CD4-positive, alpha-beta memory T cell (primary cell): ENCODE results near the gene BTRC. TPM values are rescaled to one million over a fixed set of nuclear protein-coding genes. Genes with fewer than 3 reads are reported as not detected.

Experiments used
- CTCF ChIA-PET: fragments of 350-600 bp; sonication (Branson Sonifier 250); formaldehyde crosslinking; loops from one replicate; lab custom pipeline; 2021; ENCODE audit warnings: inconsistent platforms; ENCODE audit not compliant: partially characterized antibody; lab: Charles Lee
- POLR2A ChIA-PET: fragments of 350-600 bp; sonication (Branson Sonifier 250); formaldehyde crosslinking; loops from one replicate; lab custom pipeline; 2021; ENCODE audit not compliant: partially characterized antibody; lab: Charles Lee
- DNase-seq, 5 donors: peaks; one replicate each; pipeline versions ENCODE4 v3.0.0 to v3.0.0-alpha.2; 2020 to 2022; ENCODE audit warnings: mixed read lengths in 1 of 5
- H3K27ac ChIP-seq: one replicate; pipeline ENCODE4 v1.7.0; 2013; ENCODE audit warnings: low read depth, low read length
- H3K27me3 ChIP-seq: 2 replicates; pipeline ENCODE4 v1.7.0; 2013; ENCODE audit warnings: mild to moderate bottlenecking, low read length, moderate library complexity; ENCODE audit not compliant: insufficient read depth
- H3K36me3 ChIP-seq: 2 replicates; pipeline ENCODE4 v1.7.0; 2013; ENCODE audit warnings: mild to moderate bottlenecking, low read length, moderate library complexity; ENCODE audit not compliant: insufficient read depth
- H3K4me1 ChIP-seq: 2 replicates; pipeline ENCODE4 v1.7.0; 2013; ENCODE audit warnings: mild to moderate bottlenecking, low read length, moderate library complexity; ENCODE audit not compliant: insufficient read depth
- H3K4me3 ChIP-seq, 2 donors: one replicate each; pipeline ENCODE4 v1.7.0; 2013; ENCODE audit warnings: low read length in 2 of 2, mild to moderate bottlenecking in 1 of 2
- H3K9me3 ChIP-seq, 2 donors: one replicate each; pipeline ENCODE4 v1.7.0; 2013; ENCODE audit warnings: low read length in 2 of 2, control low read depth in 1 of 2; ENCODE audit not compliant: control insufficient read depth in 1 of 2
- H3K27ac Mint-ChIP-seq, 7 donors: one replicate each; pipeline ENCODE4 v1.8.0; 2020 to 2021; ENCODE audit warnings: mixed read lengths in 7 of 7, mild to moderate bottlenecking in 6 of 7, inconsistent platforms in 3 of 7, moderate library complexity in 3 of 7
- H3K27me3 Mint-ChIP-seq, 2 donors: one replicate each; pipeline ENCODE4 v1.8.0; 2020 to 2021; ENCODE audit warnings: mixed read lengths in 2 of 2
- H3K36me3 Mint-ChIP-seq, 2 donors: one replicate each; pipeline ENCODE4 v1.8.0; 2020 to 2021; ENCODE audit warnings: mixed read lengths in 2 of 2, inconsistent platforms in 1 of 2, mild to moderate bottlenecking in 1 of 2
- H3K4me1 Mint-ChIP-seq, 4 donors: one replicate each; pipeline ENCODE4 v1.8.0; 2020 to 2021; ENCODE audit warnings: mixed read lengths in 4 of 4, mild to moderate bottlenecking in 1 of 4
- H3K4me3 Mint-ChIP-seq, 8 donors: one replicate each; pipeline ENCODE4 v1.8.0; 2020 to 2021; ENCODE audit warnings: mixed read lengths in 8 of 8, mild to moderate bottlenecking in 7 of 8, moderate library complexity in 6 of 8, inconsistent platforms in 3 of 8
- H3K9me3 Mint-ChIP-seq, 8 donors: one replicate each; pipeline ENCODE4 v1.8.0; 2020 to 2021; ENCODE audit warnings: mixed read lengths in 8 of 8, mild to moderate bottlenecking in 5 of 8, inconsistent platforms in 3 of 8, moderate library complexity in 1 of 8
- intact Hi-C: fragments of 100-400 bp; cut with micrococcal nuclease; formaldehyde crosslinking; loops from one replicate; pipeline ENCODE4 v1.15.1; 2023
- polyA plus RNA-seq, 2 donors: library from polyadenylated mRNA; unstranded; fragments of 300-500 nt; fragmentation: Illumina TruSeq; gene quantifications; one replicate each; pipeline ENCODE4 v1.2.3, GENCODE V29; 2021
- total RNA-seq, 2 experiments: library from RNA; stranded (reverse); gene quantifications; one replicate each; pipeline ENCODE4 v1.2.3, GENCODE V29; 2021

Gene BTRC
- total RNA-seq (10 to 100 TPM; 18.7 to 21.3 TPM), polyA plus RNA-seq (10 to 100 TPM in 1 of 2 donors, 1 to 10 TPM in 1; 6.7 to 13.2 TPM)

DNA sequence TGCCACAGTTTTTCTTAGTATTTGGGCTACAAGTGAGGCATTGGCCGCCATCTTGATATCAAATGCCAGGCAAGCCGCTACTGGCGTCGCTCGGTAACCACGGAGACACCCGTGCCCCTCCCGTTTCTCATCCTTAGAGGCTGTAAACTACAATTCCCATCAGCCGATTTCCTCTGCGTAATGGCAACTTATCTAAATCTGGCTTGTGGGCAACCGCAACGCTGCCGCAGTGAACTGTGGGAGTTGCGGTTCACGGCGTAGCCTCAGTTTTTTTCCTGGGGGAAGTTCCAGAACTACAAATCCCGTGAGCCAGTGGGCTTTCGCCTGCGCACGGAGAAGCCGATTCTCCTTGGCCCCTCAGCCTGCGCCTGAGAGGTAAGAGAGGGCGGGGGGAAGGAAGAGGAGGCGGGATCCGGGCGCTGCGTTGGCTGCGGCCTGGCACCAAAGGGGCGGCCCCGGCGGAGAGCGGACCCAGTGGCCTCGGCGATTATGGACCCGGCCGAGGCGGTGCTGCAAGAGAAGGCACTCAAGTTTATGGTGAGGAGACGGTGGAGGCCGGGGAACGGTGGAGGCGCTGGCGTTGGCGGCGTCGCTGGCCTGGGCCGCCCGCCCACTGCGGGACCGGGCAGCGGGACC, at the start of gene BTRC:
Gene BTRC, plus strand, starts transcription at position 474 of the 636 bp plus-strand sequence. Its CDS starts 16 bp downstream, at position 490.
- Histone ChIP-seq H3K36me3 (no peaks in the 10 kb centered on the region), H3K27ac (peak within 1 kb of the TSS; percentile 85), H3K27me3 (no peaks in the 10 kb centered on the region), H3K9me3 (no peaks in the 10 kb centered on the region), H3K4me1 (peaks cover 22% of the 10 kb centered on the region), H3K4me3 (peak within 1 kb of the TSS; percentile 79 to 89)
- intact Hi-C loops: loop anchor here (2.0 to 10.0 kb wide), 5 partner anchors 289 to 1563 kb away; partner anchors contain the start of genes ARMH3, BLOC1S2, CNNM2 and GBF1
- DNase-seq: peak; percentile 98 to 99 (median 98)
- ChIA-PET CTCF (interaction anchor here (1.3 to 1.5 kb wide), 2 partner anchors 19 to 114 kb away, joined by 3 read pairs; no protein-coding TSS in a partner anchor), POLR2A (interaction anchor here (0.7 to 1.4 kb wide), 2 partner anchors 10 to 18 kb away, joined by 3 to 7 read pairs; no protein-coding TSS in a partner anchor)
- H3K4me3 Mint-ChIP-seq: peak within 1 kb of the TSS; percentile 95 to 99 (median 98)
- peaks cover 0 to 9% of the 10 kb centered on the region in 2 donors for H3K36me3 Mint-ChIP-seq
- H3K9me3 Mint-ChIP-seq: peaks cover 0 to 7% (median 0%) of the 10 kb centered on the region in 8 donors
- peaks cover 16 to 35% (median 26%) of the 10 kb centered on the region in 4 donors for H3K4me1 Mint-ChIP-seq
- H3K27ac Mint-ChIP-seq: peak within 1 kb of the TSS; percentile 97 to 99 (median 98)
- H3K27me3 Mint-ChIP-seq: peaks cover 8 to 13% of the 10 kb centered on the region in 2 donors

DNA sequence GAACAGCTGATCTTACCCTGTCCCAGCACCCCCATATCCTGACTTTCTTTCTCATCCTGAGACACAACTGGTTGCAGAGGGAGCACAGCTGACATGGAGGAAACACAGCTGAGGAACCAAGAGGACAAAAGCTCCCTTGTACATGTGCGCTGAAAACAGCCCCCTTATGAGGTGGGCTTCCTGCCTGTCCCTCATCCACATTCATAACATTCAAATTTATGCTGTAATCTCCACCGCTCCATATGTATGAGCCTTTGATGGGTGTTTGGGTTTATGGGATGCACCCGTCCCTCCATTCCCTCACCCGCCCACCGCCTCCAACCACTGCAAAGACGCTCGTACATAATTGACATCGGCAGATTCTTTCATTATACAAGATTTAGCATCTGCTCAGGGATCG, 49.6 kb upstream of the BTRC start:
- Mint-ChIP-seq H3K9me3 (no peaks in the 10 kb centered on the region), H3K4me1 (no peaks in the 10 kb centered on the region), H3K4me3 (no peak overlapping the region), H3K27me3 (peaks cover 17 to 46% of the 10 kb centered on the region in 2 donors), H3K36me3 (no peaks in the 10 kb centered on the region), H3K27ac (no peak overlapping the region)
- Histone ChIP-seq H3K36me3 (no peaks in the 10 kb centered on the region), H3K27me3 (peaks cover 5% of the 10 kb centered on the region), H3K4me3 (no peak overlapping the region), H3K9me3 (no peaks in the 10 kb centered on the region), H3K27ac (no peak overlapping the region), H3K4me1 (no peaks in the 10 kb centered on the region)
- no peak for DNase-seq
- intact Hi-C loops: loop anchor here (5.0 kb wide), 2 partner anchors 163 to 268 kb away; no protein-coding TSS in a partner anchor
- ChIA-PET POLR2A (no interaction called here), CTCF (interaction anchor here (1.6 to 6.9 kb wide), 3 partner anchors 13 to 162 kb away, joined by 4 to 49 read pairs (median 18); no protein-coding TSS in a partner anchor)

DNA sequence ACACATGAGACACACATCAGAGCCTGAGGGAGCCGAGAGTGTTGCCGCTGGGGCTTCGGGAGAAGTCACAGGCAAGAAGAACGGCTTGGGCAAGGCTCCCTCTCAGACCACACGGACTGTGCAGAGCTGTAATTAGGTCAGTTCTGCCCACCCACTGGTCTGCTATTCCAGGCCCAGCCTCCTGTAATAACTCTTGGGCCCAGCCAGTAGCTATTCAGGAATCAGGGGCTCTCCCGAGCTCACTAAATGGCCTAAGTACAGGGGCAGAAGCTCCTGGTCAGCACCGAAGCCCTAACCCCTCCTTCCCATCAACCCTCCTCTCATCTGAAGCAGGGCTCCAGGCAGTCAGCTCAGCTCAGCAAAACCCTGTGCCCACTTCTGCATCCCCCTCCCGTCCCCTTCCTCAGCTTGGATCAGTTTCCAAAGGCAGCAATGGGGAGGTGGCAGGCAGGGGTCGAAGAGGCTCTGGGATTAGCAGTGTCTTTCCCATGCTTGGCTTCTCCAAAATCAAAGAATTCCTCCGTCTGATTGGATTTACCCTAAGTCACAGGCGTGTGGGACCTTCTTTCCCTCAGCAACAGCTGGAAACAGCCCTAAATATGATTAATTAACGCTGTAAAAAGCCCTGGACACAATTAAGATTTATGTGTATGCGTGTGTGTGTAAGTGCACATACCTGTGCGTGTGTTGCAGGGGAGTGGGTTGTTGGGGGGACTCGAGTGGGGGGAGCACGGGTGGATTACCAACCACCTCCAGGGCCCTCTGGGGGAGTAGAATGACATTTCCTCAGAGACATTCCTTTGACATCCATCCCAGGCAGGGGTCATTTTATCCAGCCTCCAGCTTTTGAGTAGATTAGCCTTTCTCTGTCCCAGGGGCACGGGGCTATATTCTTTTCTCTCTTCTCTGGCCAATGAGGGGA, 48.4 kb upstream of the BTRC start:
- no peaks in the 10 kb centered on the region for H3K9me3 ChIP-seq
- POLR2A ChIA-PET: no interaction called here
- Mint-ChIP-seq H3K27me3 (peaks cover 24 to 51% of the 10 kb centered on the region in 2 donors), H3K4me3 (no peak overlapping the region), H3K36me3 (peaks cover 0 to 2% of the 10 kb centered on the region in 2 donors), H3K27ac (no peak overlapping the region), H3K4me1 (peaks cover 1 to 3% (median 2%) of the 10 kb centered on the region in 4 donors), H3K9me3 (peaks cover 0 to 2% (median 0%) of the 10 kb centered on the region in 8 donors)
- no peak overlapping the region for H3K27ac ChIP-seq
- no peak overlapping the region for H3K4me3 ChIP-seq
- H3K27me3 ChIP-seq: peaks cover 10% of the 10 kb centered on the region
- no peak for DNase-seq
- H3K4me1 ChIP-seq: peaks cover under 1% of the 10 kb centered on the region
- H3K36me3 ChIP-seq: no peaks in the 10 kb centered on the region
- intact Hi-C loops: no loop called here
- CTCF ChIA-PET: interaction anchor here (0.9 to 6.9 kb wide), 4 partner anchors 7 to 163 kb away, joined by 3 to 49 read pairs (median 4); no protein-coding TSS in a partner anchor

DNA sequence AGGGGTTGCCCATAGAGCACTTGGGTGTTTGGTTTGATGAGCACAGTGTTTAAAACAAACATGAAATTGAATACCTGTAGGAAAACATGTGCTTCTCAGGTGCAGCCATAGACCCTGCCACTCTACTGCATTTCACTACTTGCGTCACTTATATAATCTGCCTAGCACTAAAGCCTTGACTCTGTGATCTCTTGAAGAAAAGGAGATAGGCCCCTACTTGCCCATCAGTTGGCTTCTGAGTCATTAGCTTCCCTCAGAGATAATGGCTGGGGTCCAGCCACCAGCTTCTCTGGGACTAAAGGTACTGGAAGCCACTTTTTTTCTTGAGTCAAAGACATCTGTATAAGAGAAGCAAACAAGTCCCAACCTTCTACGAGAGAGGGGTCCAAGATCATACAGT, 45.9 kb upstream of the BTRC start:
- intact Hi-C loops: no loop called here
- ChIA-PET CTCF (interaction anchor here (0.7 kb wide), 1 partner anchor 9 kb away, joined by 3 read pairs; no protein-coding TSS in a partner anchor), POLR2A (no interaction called here)
- Mint-ChIP-seq H3K36me3 (peaks cover 0 to 3% of the 10 kb centered on the region in 2 donors), H3K27ac (peak overlapping the region in 1 of 7 donors; percentile 10), H3K9me3 (peaks cover 0 to 3% (median 0%) of the 10 kb centered on the region in 8 donors), H3K27me3 (peaks cover 41 to 60% of the 10 kb centered on the region in 2 donors), H3K4me1 (peaks cover 3 to 15% (median 8%) of the 10 kb centered on the region in 4 donors), H3K4me3 (no peak overlapping the region)
- Histone ChIP-seq H3K27ac (no peak overlapping the region), H3K27me3 (peaks cover 16% of the 10 kb centered on the region), H3K4me1 (peaks cover 6% of the 10 kb centered on the region), H3K36me3 (no peaks in the 10 kb centered on the region), H3K9me3 (no peaks in the 10 kb centered on the region), H3K4me3 (no peak overlapping the region)
- DNase-seq: no peak

DNA sequence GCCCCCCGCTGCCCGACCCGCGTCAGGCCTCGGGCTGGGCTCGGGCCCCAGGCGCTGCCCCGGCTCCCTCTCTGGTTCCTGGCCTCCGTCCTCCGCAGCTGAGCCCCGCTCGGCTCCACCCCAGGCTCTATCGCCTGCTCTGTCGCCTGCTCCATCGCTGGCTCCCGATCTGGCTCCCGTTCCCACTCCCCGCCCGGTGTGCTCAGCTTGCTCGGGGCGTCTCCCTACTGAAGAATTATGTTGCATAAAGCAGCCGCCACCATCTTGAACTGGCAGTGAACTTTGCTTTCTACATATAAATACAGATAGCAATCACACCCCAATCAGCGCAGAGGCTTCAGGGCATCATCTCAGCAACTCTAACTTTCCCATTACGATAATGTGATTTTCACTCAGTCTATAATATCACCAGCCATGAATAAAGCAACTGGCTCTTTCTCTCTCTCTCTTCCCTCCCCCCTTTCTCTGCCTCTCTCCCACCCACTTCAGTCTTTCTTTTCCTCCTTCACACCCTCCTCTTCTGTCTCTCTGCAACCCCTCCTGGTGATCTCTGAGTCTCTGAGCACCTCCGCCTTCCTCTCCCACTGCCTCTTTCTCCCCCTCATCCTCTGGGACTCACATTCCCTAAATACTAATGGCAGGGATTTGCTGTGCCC, 43.3 kb upstream of the BTRC start:
- Mint-ChIP-seq H3K27ac (peak overlapping the region in 2 of 7 donors; percentile 71 to 79), H3K36me3 (peaks cover 0 to 3% of the 10 kb centered on the region in 2 donors), H3K4me3 (peak overlapping the region; percentile 34 to 78 (median 73)), H3K27me3 (peaks cover 48 to 66% of the 10 kb centered on the region in 2 donors), H3K9me3 (peaks cover 0 to 3% (median 0%) of the 10 kb centered on the region in 8 donors), H3K4me1 (peaks cover 3 to 15% (median 8%) of the 10 kb centered on the region in 4 donors)
- Histone ChIP-seq H3K9me3 (no peaks in the 10 kb centered on the region), H3K4me3 (no peak overlapping the region), H3K27me3 (peaks cover 16% of the 10 kb centered on the region), H3K27ac (no peak overlapping the region), H3K36me3 (no peaks in the 10 kb centered on the region), H3K4me1 (peaks cover 6% of the 10 kb centered on the region)
- intact Hi-C loops: no loop called here
- POLR2A ChIA-PET: no interaction called here
- CTCF ChIA-PET: interaction anchor here (0.7 to 1.1 kb wide), 3 partner anchors 12 to 312 kb away, joined by 3 read pairs; no protein-coding TSS in a partner anchor
- no peak for DNase-seq

DNA sequence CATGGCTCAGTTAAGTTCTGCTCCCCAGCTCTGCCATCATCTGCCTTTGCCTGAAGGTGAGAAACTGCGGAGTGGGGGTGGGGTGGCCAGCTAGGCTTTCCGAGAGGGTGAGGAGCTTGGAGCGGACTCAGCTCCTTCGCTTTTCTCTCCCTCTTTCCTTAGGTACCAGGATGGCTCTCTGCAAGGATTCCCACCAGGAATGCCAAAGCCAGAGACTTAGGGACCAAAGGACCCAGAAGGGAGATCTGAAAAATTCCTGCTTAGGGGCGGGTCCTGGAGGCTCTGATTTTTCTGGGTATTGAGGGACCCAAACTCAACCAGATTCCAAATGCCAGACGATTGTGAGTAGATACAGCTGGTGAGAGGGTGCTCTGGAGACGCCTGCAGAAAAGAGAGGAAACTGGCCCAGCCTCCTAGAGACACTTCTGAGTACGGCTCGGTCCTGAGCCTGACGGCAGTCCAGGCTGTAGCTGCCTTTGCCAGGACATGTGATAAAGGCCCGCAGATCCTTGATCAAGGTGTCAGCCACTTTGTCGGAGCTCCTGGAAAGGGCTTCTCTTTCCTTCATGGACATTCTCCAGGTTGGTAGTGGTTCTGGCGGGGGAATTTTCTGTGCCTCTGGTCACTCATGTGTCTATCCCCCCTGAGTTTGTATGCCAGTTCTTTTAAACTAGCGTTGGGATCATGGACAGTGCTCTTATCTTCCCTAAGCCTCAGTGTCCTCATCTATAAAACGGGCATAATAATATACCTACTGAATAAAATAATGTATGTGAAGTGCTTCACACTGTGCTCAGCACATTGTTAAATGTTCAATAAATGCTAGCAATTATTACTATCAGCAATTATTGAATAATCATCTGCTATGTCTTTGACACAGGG, 42.5 kb upstream of the BTRC start:
- peak overlapping the region in 6 of 8 donors; percentile 4 to 76 (median 28) for H3K4me3 Mint-ChIP-seq
- Histone ChIP-seq H3K4me3 (no peak overlapping the region), H3K27ac (no peak overlapping the region), H3K27me3 (peaks cover 16% of the 10 kb centered on the region), H3K4me1 (peaks cover 6% of the 10 kb centered on the region), H3K36me3 (no peaks in the 10 kb centered on the region), H3K9me3 (no peaks in the 10 kb centered on the region)
- DNase-seq: no peak
- H3K4me1 Mint-ChIP-seq: peaks cover 3 to 15% (median 8%) of the 10 kb centered on the region in 4 donors
- intact Hi-C loops: no loop called here
- POLR2A ChIA-PET: no interaction called here
- peaks cover 0 to 3% (median 0%) of the 10 kb centered on the region in 8 donors for H3K9me3 Mint-ChIP-seq
- peaks cover 45 to 59% of the 10 kb centered on the region in 2 donors for H3K27me3 Mint-ChIP-seq
- CTCF ChIA-PET: interaction anchor here (1.1 kb wide), 2 partner anchors 11 to 13 kb away, joined by 3 read pairs; no protein-coding TSS in a partner anchor
- H3K27ac Mint-ChIP-seq: no peak overlapping the region
- H3K36me3 Mint-ChIP-seq: peaks cover 0 to 3% of the 10 kb centered on the region in 2 donors
